Measurements from ENCODE around the gene HNF1B.
"Not testable (repeated sequence)": the region's sequence is repeated elsewhere in the genome, so short reads cannot be mapped to it uniquely, and the experiment has no call there.

Gene HNF1B

DNA sequence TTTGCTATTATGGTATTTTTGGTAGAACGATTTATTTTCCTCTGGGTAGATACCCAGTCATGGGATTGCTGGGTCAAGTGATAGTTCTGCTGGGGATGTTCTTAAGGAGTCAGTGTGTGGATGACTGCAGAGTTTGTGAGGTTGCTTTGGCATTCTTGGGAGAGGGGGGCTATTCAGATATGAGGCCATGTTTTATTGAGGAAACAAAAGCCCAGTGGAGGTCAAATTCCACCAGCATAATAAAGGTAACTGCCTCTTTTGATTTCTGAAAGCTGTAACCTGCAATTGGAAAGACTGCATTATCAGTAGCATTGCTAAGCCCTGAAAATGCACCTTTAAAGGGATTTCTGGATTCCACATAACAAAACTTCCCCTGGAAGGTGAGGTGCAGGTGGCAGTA is 43.7 kb upstream of the HNF1B start:
- Histone ChIP-seq H3K27me3 (replicated peaks; ENCODE audit: control insufficient read depth, insufficient read depth, low read length) (no peaks in the 10 kb centered on the region), H3K4me3 (replicated peaks; ENCODE audit: low read depth, low read length) (no peak overlapping the region), H3K36me3 (ENCODE audit: control insufficient read depth, insufficient read depth, low read length) (no peaks in the 10 kb centered on the region)
- DNase-seq (ENCODE audit: extremely low read depth, insufficient read length), result no peak
- TF ChIP-seq CTCF (IDR thresholded peaks at IDR 0.05; ENCODE audit: insufficient read depth, low read length, poor library complexity, severe bottlenecking), result no peak

GRCh38 chr17:37787055-37787757 is 42.3 kb upstream of the HNF1B start:
- TF ChIP-seq CTCF (IDR thresholded peaks at IDR 0.05; ENCODE audit: insufficient read depth, low read length, poor library complexity, severe bottlenecking), result no peak
- Histone ChIP-seq H3K36me3 (ENCODE audit: control insufficient read depth, insufficient read depth, low read length) (no peaks in the 10 kb centered on the region), H3K4me3 (replicated peaks; ENCODE audit: low read depth, low read length) (no peak overlapping the region), H3K27me3 (replicated peaks; ENCODE audit: control insufficient read depth, insufficient read depth, low read length) (no peaks in the 10 kb centered on the region)
- DNase-seq (ENCODE audit: extremely low read depth, insufficient read length), result no peak

DNA sequence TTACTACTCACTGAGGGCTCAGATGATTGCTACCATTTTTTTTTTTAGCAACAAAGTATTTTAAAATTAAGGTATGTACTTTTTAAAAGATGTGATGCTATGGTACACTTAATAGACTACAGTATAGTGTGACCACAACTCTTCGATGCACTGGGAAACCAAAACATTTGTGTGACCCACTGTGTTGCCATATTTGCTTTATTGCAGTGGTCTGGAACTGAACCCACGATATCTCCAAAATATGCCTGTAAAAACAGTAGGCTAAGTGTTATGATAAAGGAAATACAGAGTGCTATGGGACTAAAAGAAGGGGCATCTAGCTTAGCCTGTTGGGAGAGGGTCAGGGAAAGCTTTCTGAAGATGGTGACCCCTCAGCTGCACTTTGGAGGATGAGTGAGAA is 41.6 kb upstream of the HNF1B start:
- TF ChIP-seq CTCF (IDR thresholded peaks at IDR 0.05; ENCODE audit: insufficient read depth, low read length, poor library complexity, severe bottlenecking), result no peak
- H3K4me3 ChIP-seq (replicated peaks; ENCODE audit: low read depth, low read length), result no peak overlapping the region
- no peak for DNase-seq (ENCODE audit: extremely low read depth, insufficient read length)

DNA sequence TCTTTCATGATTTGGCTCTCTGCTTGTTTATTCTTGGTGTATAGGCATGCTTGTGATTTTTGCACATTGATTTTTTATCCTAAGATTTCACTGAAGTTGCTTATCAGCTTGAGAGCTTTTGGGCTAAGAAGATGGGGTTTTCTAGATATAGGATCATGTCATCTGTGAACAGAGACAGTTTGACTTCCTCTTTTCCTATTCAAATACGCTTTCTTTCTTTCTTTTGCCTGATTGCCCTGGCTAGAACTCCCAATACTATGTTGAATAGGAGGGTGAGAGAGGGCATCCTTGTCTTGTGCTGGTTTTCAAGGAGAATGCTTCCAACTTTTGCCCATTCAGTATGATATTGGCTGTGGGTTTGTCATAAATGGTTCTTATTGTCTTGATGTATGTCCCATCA is 37.6 kb upstream of the HNF1B start:
- not testable (repeated sequence) for H3K27me3 ChIP-seq (replicated peaks; ENCODE audit: control insufficient read depth, insufficient read depth, low read length); H3K36me3 ChIP-seq (ENCODE audit: control insufficient read depth, insufficient read depth, low read length); DNase-seq (ENCODE audit: extremely low read depth, insufficient read length); H3K4me3 ChIP-seq (replicated peaks; ENCODE audit: low read depth, low read length)

More for the DNA sequence above, 41.6 kb upstream of the HNF1B start:
- Histone ChIP-seq H3K36me3 (ENCODE audit: control insufficient read depth, insufficient read depth, low read length) (no peaks in the 10 kb centered on the region), H3K27me3 (replicated peaks; ENCODE audit: control insufficient read depth, insufficient read depth, low read length) (no peaks in the 10 kb centered on the region)

DNA sequence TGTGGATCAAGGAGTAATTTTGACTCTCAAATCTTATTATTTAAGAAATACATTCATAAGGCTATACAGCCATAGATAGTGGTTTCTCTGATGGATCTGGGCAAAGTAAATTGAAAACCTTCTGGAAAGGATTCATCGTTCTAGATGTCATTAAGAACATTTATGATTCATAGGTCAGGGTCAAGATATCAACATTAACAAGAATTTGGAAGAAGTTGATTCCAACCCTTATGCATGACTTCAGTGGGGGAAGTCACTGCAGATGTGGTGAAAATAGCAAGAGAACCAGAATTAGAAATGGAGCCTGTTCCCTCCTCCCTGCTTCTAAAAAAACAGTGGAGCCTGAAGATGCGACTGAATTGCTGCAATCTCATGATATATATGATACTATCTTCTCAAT is 36.6 kb upstream of the HNF1B start:
- no peak overlapping the region for H3K4me3 ChIP-seq (replicated peaks; ENCODE audit: low read depth, low read length)
- H3K27me3 ChIP-seq (replicated peaks; ENCODE audit: control insufficient read depth, insufficient read depth, low read length), result no peaks in the 10 kb centered on the region
- no peaks in the 10 kb centered on the region for H3K36me3 ChIP-seq (ENCODE audit: control insufficient read depth, insufficient read depth, low read length)
- DNase-seq (ENCODE audit: extremely low read depth, insufficient read length), result no peak
- TF ChIP-seq CTCF (IDR thresholded peaks at IDR 0.05; ENCODE audit: insufficient read depth, low read length, poor library complexity, severe bottlenecking), result no peak

DNA sequence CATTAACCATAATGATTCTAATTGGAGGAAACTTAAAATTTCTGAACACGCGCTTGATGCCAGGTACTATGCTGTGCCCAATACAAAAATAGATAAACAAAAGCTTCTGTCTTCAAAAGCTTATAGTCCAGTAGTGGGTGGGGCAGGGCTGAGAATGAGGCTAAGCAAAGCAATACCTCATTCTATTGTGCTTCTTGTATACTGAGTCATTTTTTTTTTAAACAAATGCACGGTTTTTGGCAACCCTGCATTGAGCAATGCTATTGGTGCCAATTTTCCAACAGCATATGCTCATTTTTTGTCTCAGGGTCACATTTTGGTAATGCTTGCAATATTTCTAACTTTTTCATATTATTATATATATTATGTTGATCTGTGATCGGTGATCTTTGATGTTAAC is 34.7 kb upstream of the HNF1B start:
- no peak for DNase-seq (ENCODE audit: extremely low read depth, insufficient read length)
- Histone ChIP-seq H3K27me3 (replicated peaks; ENCODE audit: control insufficient read depth, insufficient read depth, low read length) (no peaks in the 10 kb centered on the region), H3K4me3 (replicated peaks; ENCODE audit: low read depth, low read length) (no peak overlapping the region), H3K36me3 (ENCODE audit: control insufficient read depth, insufficient read depth, low read length) (no peaks in the 10 kb centered on the region)
- TF ChIP-seq CTCF (IDR thresholded peaks at IDR 0.05; ENCODE audit: insufficient read depth, low read length, poor library complexity, severe bottlenecking), result no peak
